GM18507 (cell line): ENCODE results near the gene CTNND1.
"Not testable (repeated sequence)": the region's sequence is repeated elsewhere in the genome, so short reads cannot be mapped to it uniquely, and the experiment has no call there.

Source experiments
- DNase-seq: peaks from one replicate; pipeline ENCODE4 v3.0.0; 2011; ENCODE audit warnings: low read depth; ENCODE audit not compliant: insufficient read length; ENCODE audit errors: extremely low spot score
- FAIRE-seq: peaks from 2 replicates; lab custom pipeline; 2011; peaks lifted over from hg19 to GRCh38; lab: Jason Lieb, UNC

CTNND1 gene

GRCh38 chr11:57761301-57762234 is at the start of gene CTNND1:
Gene CTNND1, plus strand, starts transcription at chr11:57761802. Its CDS starts 29,677 bp downstream, at chr11:57791479.
- FAIRE-seq (no peak), DNase-seq (no peak)

GRCh38 chr11:57712256-57713150 is 49.1 kb upstream of the CTNND1 start, which contains the start of gene TMX2:
Gene TMX2, plus strand, starts transcription at chr11:57712593. Its CDS starts 26 bp downstream, at chr11:57712619.
- DNase-seq = peak; percentile 68
- peak; percentile 99 for FAIRE-seq

- FAIRE-seq = no peak
- DNase-seq = no peak
Measured at GRCh38 chr11:57713835-57714234, 47.8 kb upstream of the CTNND1 start.

GRCh38 chr11:57716726-57717125 is 44.9 kb upstream of the CTNND1 start:
- FAIRE-seq, DNase-seq: not testable (repeated sequence)

GRCh38 chr11:57727185-57727584 is 34.4 kb upstream of the CTNND1 start:
- FAIRE-seq (no peak), DNase-seq (no peak)

- DNase-seq (no peak), FAIRE-seq (no peak)
Measured at GRCh38 chr11:57728829-57729228, 32.8 kb upstream of the CTNND1 start.

- FAIRE-seq (no peak), DNase-seq (no peak)
Measured at GRCh38 chr11:57729479-57729878, 32.1 kb upstream of the CTNND1 start.

GRCh38 chr11:57732661-57733060 is 28.9 kb upstream of the CTNND1 start:
- DNase-seq (no peak), FAIRE-seq (no peak)

- FAIRE-seq = no peak
- DNase-seq = no peak
Measured at GRCh38 chr11:57735619-57736298, 25.8 kb upstream of the CTNND1 start.

GRCh38 chr11:57741132-57742086 is 20.2 kb upstream of the CTNND1 start, which contains the start of gene SELENOH:
Gene SELENOH, plus strand, starts transcription at chr11:57741491. Its CDS starts 105 bp downstream, at chr11:57741596.
- FAIRE-seq (peak; percentile 95), DNase-seq (peak; percentile 80)

- DNase-seq = no peak
- no peak for FAIRE-seq
Measured at GRCh38 chr11:57742087-57742452, 19.5 kb upstream of the CTNND1 start.

- DNase-seq = no peak
Measured at GRCh38 chr11:57744357-57744756, 17.2 kb upstream of the CTNND1 start.

GRCh38 chr11:57745206-57745605 is 16.4 kb upstream of the CTNND1 start:
- FAIRE-seq = no peak
- DNase-seq = no peak

More at GRCh38 chr11:57744357-57744756, 17.2 kb upstream of the CTNND1 start:
- FAIRE-seq = no peak

GRCh38 chr11:57746920-57747319 is 14.7 kb upstream of the CTNND1 start:
- DNase-seq (no peak), FAIRE-seq (no peak)

GRCh38 chr11:57751176-57751575 is 10.4 kb upstream of the CTNND1 start:
- no peak for FAIRE-seq
- DNase-seq = no peak

- DNase-seq (no peak), FAIRE-seq (no peak)
Measured at GRCh38 chr11:57751676-57752253, 9.8 kb upstream of the CTNND1 start, which contains the start of gene BTBD18. Gene BTBD18, minus strand, starts transcription at chr11:57751819. Its CDS starts 631 bp downstream, at chr11:57751188.

GRCh38 chr11:57752954-57753353 is 8.6 kb upstream of the CTNND1 start:
- DNase-seq = no peak
- no peak for FAIRE-seq

GRCh38 chr11:57758174-57758573 is 3.4 kb upstream of the CTNND1 start:
- FAIRE-seq (no peak), DNase-seq (no peak)
